Breast epithelium (tissue), 3 donors: ENCODE measurements around the gene WBP1L.

Source experiments
- CTCF ChIP-seq, 3 donors: fragments of 450-650 bp; IDR thresholded peaks; one replicate each; pipeline ENCODE4 v1.5.1; 2016 to 2017; ENCODE audit warnings: antibody characterized with exemption in 3 of 3, mild to moderate bottlenecking in 3 of 3, moderate library complexity in 3 of 3
- POLR2A ChIP-seq: fragments of 450-650 bp; IDR thresholded peaks from one replicate; pipeline ENCODE4 v1.6.1; 2016; ENCODE audit warnings: antibody characterized with exemption, mild to moderate bottlenecking, moderate library complexity

DNA sequence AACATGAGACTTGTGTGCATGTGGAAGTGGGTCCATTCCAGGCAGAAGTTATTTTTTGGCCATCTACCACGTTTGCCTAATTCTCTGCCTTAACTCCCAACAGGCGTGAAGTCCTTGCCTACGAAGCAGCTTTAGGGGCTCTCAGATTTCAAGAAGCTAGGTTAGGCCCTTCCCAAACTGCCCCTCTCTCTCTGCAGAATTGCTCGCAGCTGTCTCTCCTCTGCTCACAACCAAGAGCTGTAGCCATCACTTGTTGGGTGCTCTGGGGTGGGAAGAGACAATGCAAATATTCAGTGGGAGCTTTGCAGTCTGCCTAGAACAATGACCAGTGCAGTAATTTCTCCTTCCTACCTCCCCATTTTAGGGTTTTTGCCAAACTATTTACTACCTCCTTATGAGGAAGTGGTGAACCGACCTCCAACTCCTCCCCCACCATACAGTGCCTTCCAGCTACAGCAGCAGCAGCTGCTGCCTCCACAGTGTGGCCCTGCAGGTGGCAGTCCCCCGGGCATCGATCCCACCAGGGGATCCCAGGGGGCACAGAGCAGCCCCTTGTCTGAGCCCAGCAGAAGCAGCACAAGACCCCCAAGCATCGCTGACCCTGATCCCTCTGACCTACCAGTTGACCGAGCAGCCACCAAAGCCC lies 68.6 kb downstream of the WBP1L start:
- TF ChIP-seq POLR2A (no peak), CTCF (IDR thresholded peaks at IDR 0.05) (no peak)
